OCI-LY7 (cell line): Measurements from ENCODE around the gene MUC20.

Source experiments
- EZH2phosphoT487 ChIP-seq: fragments of 200-600 bp; sonication (generic); IDR thresholded peaks from 2 replicates; pipeline ENCODE4 v1.6.1; 2018; ENCODE audit warnings: low read depth, borderline replicate concordance, mild to moderate bottlenecking, mixed run types, antibody characterized with exemption, low read length, moderate library complexity, mixed read lengths
- TF ChIP-seq, protein P1 (sequence below): fragments of 200-600 bp; sonication (generic); conservative IDR thresholded peaks from 2 replicates; pipeline ENCODE4 v1.5.1; 2014; ENCODE audit warnings: mild to moderate bottlenecking, antibody characterized with exemption, low read length, moderate library complexity, mixed read lengths

DNA sequence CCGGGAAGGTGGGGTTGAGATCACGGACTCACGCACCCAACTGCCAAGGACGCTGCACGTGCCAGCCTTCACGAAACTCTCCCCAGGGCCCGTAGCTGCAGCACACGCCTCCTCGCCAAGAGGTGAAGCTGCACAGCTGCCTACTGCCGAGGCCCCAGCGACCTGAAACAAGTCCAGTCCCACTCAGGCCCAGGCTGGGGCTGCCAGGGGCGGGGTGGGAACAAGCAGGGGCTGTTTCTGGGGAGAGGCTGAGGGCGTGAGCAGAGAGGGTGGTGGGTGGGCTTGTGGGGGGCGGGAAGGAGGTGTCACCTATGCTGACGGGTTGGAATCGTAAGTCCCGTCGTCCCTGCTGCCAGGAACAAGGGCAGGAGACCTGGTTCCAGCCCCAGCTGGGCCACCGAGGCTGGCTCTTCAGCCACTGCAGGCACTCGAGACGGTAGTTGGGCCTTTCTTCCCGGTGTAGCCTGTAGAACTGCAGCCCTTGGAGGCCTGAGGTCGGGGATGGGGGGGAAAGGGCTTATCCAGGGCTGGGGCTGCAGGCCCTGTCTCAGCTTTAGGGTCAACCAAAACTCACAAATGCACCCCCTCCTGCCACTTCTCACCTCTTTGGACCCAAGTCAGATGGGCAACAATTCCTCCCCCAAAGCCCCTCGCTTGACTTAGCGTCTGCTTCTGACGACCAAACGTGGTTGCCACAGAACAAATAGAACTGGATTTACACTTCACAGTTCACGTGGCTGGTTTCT lies 44.4 kb downstream of the MUC20 start:
- TF ChIP-seq, protein P1, sequence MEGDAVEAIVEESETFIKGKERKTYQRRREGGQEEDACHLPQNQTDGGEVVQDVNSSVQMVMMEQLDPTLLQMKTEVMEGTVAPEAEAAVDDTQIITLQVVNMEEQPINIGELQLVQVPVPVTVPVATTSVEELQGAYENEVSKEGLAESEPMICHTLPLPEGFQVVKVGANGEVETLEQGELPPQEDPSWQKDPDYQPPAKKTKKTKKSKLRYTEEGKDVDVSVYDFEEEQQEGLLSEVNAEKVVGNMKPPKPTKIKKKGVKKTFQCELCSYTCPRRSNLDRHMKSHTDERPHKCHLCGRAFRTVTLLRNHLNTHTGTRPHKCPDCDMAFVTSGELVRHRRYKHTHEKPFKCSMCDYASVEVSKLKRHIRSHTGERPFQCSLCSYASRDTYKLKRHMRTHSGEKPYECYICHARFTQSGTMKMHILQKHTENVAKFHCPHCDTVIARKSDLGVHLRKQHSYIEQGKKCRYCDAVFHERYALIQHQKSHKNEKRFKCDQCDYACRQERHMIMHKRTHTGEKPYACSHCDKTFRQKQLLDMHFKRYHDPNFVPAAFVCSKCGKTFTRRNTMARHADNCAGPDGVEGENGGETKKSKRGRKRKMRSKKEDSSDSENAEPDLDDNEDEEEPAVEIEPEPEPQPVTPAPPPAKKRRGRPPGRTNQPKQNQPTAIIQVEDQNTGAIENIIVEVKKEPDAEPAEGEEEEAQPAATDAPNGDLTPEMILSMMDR, result no peak
- no peak for TF ChIP-seq EZH2phosphoT487
